Sigmoid colon (tissue), 7 donors: ENCODE data around the gene AAMP. TPM values are rescaled to one million over a fixed set of nuclear protein-coding genes. Genes with fewer than 3 reads are reported as not detected.

Source experiments
- DNase-seq: peaks from one replicate; pipeline ENCODE4 v3.0.0-alpha.2; 2019
- H3K27ac ChIP-seq, 4 donors: fragments of 200-600 bp; sonication (generic); one replicate each; pipeline ENCODE4 v1.5.1; 2016 to 2019; ENCODE audit warnings: mild to moderate bottlenecking in 1 of 4
- H3K27me3 ChIP-seq, 3 donors: fragments of 200-600 bp; sonication (generic); one replicate each; pipeline ENCODE4 v1.5.1; 2019; ENCODE audit warnings: mild to moderate bottlenecking in 1 of 3
- H3K36me3 ChIP-seq, 4 donors: fragments of 200-600 bp; sonication (generic); one replicate each; pipeline ENCODE4 v1.5.1; 2016 to 2019
- H3K4me1 ChIP-seq, 4 donors: fragments of 200-600 bp; sonication (generic); one replicate each; pipeline ENCODE4 v1.5.1; 2017 to 2019
- H3K4me3 ChIP-seq, 4 donors: fragments of 200-600 bp; sonication (generic); one replicate each; pipeline ENCODE4 v1.5.1; 2017 to 2019; ENCODE audit warnings: mild to moderate bottlenecking in 2 of 4, moderate library complexity in 1 of 4
- H3K9me3 ChIP-seq, 4 donors: fragments of 200-600 bp in 3 of 4; sonication (generic) in 3 of 4; one replicate each; pipeline versions ENCODE4 v1.5.1 to v1.6.1; 2013 to 2019
- CTCF ChIP-seq, 4 experiments: fragments of 450-650 bp in 3 of 4; fragments of 200-600 bp in 1 of 4; IDR thresholded peaks; one replicate each; pipeline ENCODE4 v1.5.1; 2016 to 2019; ENCODE audit warnings: antibody characterized with exemption in 4 of 4, mild to moderate bottlenecking in 3 of 4, moderate library complexity in 2 of 4
- EP300 ChIP-seq, 4 donors: sonication (generic); formaldehyde crosslinking; IDR thresholded peaks; one replicate each; pipeline ENCODE4 v1.6.1; 2017; ENCODE audit warnings: antibody characterized with exemption in 4 of 4
- POLR2A ChIP-seq, 2 donors: fragments of 450-650 bp; IDR thresholded peaks; one replicate each; pipeline ENCODE4 v1.6.1; 2016; ENCODE audit warnings: antibody characterized with exemption in 2 of 2, mild to moderate bottlenecking in 2 of 2, moderate library complexity in 2 of 2
- POLR2AphosphoS5 ChIP-seq, 4 donors: sonication (generic); formaldehyde crosslinking; IDR thresholded peaks; one replicate each; pipeline ENCODE4 v1.6.1; 2017; ENCODE audit warnings: antibody characterized with exemption in 4 of 4
- WGBS, 2 donors: extraction: QIAGEN DNeasy Blood & Tissue Kit; methylation state at CpG; one replicate each; pipeline ENCODE4 v1.1.7; 2013; 5-methylcytosine and 5-hydroxymethylcytosine counted together
- intact Hi-C: fragments of 100-400 bp; cut with DNase I; formaldehyde crosslinking; loops from one replicate; pipeline ENCODE4 v1.15.1; 2023
- polyA plus RNA-seq, 3 donors: library from polyadenylated mRNA; stranded (reverse); fragments of 200-250 nt; gene quantifications; one replicate each; pipeline ENCODE4 v1.2.3, GENCODE V29; 2013
- total RNA-seq, 4 donors: library from RNA; depleted of rRNA; stranded (reverse); fragments of >200 nt; gene quantifications; one replicate each; pipeline ENCODE4 v1.1.0, GENCODE V29; 2016
- donor health status: healthy with polysubstance abuse.
- donor health status: Bipolar disorder and iron deficiency.
- donor health status: healthy.

The AAMP gene
- total and polyA plus RNA-seq, 7 donors, result 85.7 to 141 (median 103) TPM

GRCh38 chr2:218267259-218267658 is 2.7 kb downstream of the AAMP start:
- Histone ChIP-seq H3K4me1 (peaks cover 0 to 57% (median 51%) of the 10 kb centered on the region in 4 donors), H3K27me3 (no peaks in the 10 kb centered on the region), H3K36me3 (peaks cover 29 to 48% (median 33%) of the 10 kb centered on the region in 4 donors), H3K27ac (no peak overlapping the region), H3K4me3 (no peak overlapping the region), H3K9me3 (no peaks in the 10 kb centered on the region)
- WGBS, 2 donors, result 96 to 97% methylated on average over 6 of the region's 6 CpGs
- peak; percentile 60 for DNase-seq
- intact Hi-C loops, result no loop called here
- no peak for TF ChIP-seq EP300 (IDR thresholded peaks at IDR 0.05)
- TF ChIP-seq CTCF (IDR thresholded peaks at IDR 0.05), result no peak
- TF ChIP-seq POLR2AphosphoS5 (IDR thresholded peaks at IDR 0.05), result no peak
- TF ChIP-seq POLR2A (IDR thresholded peaks at IDR 0.05), result no peak

DNA sequence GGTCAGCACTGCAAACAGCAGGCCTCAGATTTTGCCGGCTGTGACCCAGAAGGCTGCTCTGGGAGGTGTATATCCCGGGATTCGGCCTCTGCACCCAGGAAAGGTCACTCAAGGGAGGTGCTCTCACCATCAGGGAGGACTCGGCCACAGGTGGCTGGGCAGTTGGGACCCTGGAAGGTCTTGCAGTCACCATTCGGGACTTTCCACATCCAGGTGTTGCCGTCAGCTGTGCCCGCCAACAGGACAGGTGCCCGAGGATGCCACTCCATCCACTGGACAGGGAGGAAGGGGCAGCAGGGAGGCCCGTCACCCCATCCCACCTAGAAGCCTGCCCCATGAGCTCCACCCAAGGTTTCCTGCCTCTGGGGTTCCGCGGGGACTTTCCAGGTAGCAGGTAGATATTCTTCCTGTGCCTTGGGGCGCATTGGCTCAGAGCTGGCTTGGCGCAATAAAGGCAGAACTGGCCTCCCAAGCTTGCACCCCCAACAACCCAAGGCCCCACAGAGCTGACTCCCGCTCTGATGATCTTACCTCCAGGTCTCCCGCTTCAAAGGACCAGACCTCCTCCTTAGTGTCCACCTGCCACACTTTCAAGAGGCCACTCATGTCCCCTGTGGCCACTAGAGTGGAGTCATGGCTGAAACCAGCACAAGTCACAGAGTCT is 3.5 kb downstream of the AAMP start:
- no peak overlapping the region for H3K4me3 ChIP-seq
- peaks cover 0 to 57% (median 51%) of the 10 kb centered on the region in 4 donors for H3K4me1 ChIP-seq
- H3K36me3 ChIP-seq, result peaks cover 29 to 48% (median 33%) of the 10 kb centered on the region in 4 donors
- no peaks in the 10 kb centered on the region for H3K27me3 ChIP-seq
- no peak overlapping the region for H3K27ac ChIP-seq
- TF ChIP-seq EP300 (IDR thresholded peaks at IDR 0.05) (no peak), CTCF (IDR thresholded peaks at IDR 0.05) (no peak), POLR2A (IDR thresholded peaks at IDR 0.05) (no peak), POLR2AphosphoS5 (IDR thresholded peaks at IDR 0.05) (no peak)
- intact Hi-C loops, result no loop called here
- no peak for DNase-seq
- 91 to 97% methylated on average over 15 of the region's 15 CpGs for WGBS, 2 donors
- no peaks in the 10 kb centered on the region for H3K9me3 ChIP-seq

DNA sequence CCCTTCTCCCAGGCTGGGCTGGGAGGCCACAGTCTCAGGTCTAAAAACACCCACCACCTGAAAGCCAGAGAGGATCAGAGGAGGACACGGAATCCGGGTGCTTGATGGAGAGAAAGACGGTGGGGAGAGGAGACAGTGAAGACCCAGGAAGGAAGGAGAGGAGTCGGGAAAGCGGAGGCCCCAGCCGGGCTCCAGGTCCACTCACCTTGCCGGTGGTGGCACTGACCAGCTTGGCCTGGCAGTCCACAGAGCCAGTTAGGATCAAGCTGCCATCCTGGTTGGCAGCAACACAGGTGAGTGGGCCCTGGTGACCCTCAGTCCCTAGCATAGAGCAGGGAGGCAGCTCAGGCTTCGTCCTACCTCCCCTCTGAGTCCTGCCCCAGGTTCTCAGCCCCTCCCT is 4.3 kb downstream of the AAMP start:
- peaks cover 29 to 48% (median 33%) of the 10 kb centered on the region in 4 donors for H3K36me3 ChIP-seq
- DNase-seq, result no peak
- intact Hi-C loops, result no loop called here
- no peaks in the 10 kb centered on the region for H3K9me3 ChIP-seq
- H3K4me1 ChIP-seq, result peaks cover 0 to 57% (median 52%) of the 10 kb centered on the region in 4 donors
- TF ChIP-seq POLR2AphosphoS5 (IDR thresholded peaks at IDR 0.05) (no peak), POLR2A (IDR thresholded peaks at IDR 0.05) (no peak), CTCF (IDR thresholded peaks at IDR 0.05) (no peak), EP300 (IDR thresholded peaks at IDR 0.05) (no peak)
- H3K27ac ChIP-seq, result no peak overlapping the region
- no peak overlapping the region for H3K4me3 ChIP-seq
- no peaks in the 10 kb centered on the region for H3K27me3 ChIP-seq
- 86 to 93% methylated on average over 8 of the region's 8 CpGs for WGBS, 2 donors

- 29 to 74% methylated on average over 22 of the region's 22 CpGs for WGBS, 2 donors
- H3K36me3 ChIP-seq, result peaks cover 29 to 48% (median 33%) of the 10 kb centered on the region in 4 donors
Measured at GRCh38 chr2:218264773-218265561, 5.0 kb downstream of the AAMP start.

More at GRCh38 chr2:218264773-218265561, 5.0 kb downstream of the AAMP start:
- Histone ChIP-seq H3K27me3 (no peaks in the 10 kb centered on the region), H3K4me3 (no peak overlapping the region), H3K27ac (peak overlapping the region in 3 of 4 donors; percentile 18 to 82 (median 49)), H3K9me3 (no peaks in the 10 kb centered on the region), H3K4me1 (peaks cover 0 to 64% (median 57%) of the 10 kb centered on the region in 4 donors)
- TF ChIP-seq POLR2AphosphoS5 (IDR thresholded peaks at IDR 0.05), result no peak
- no peak for TF ChIP-seq POLR2A (IDR thresholded peaks at IDR 0.05)
- TF ChIP-seq CTCF (IDR thresholded peaks at IDR 0.05), result no peak
- intact Hi-C loops, result no loop called here
- DNase-seq, result peak; percentile 63
